H1 (cell line): ENCODE data around the gene CCDC138. TPM values are rescaled to one million over a fixed set of nuclear protein-coding genes. Genes with fewer than 3 reads are reported as not detected.

Experiments used
- CTCF ChIA-PET: fragments of 300-600 bp; sonication (Branson Sonifier 250); formaldehyde crosslinking; loops from one replicate; lab custom pipeline; 2021; ENCODE audit not compliant: partially characterized antibody; lab: Charles Lee
- POLR2A ChIA-PET: fragments of 300-600 bp; sonication (Branson Sonifier 250); formaldehyde crosslinking; loops from one replicate; lab custom pipeline; 2021; ENCODE audit warnings: inconsistent platforms; ENCODE audit not compliant: partially characterized antibody; lab: Charles Lee
- DNase-seq, 2 experiments: peaks; one replicate each; pipeline versions ENCODE4 v3.0.0 to v3.0.0-alpha.2; 2010 to 2022; ENCODE audit warnings: low spot score in 2 of 2, low read depth in 1 of 2, mixed read lengths in 1 of 2
- FAIRE-seq: peaks from 2 replicates; lab custom pipeline; 2011; peaks lifted over from hg19 to GRCh38; lab: Jason Lieb, UNC
- H2AFZ ChIP-seq: 2 replicates; pipeline ENCODE4 v1.8.1; 2012; ENCODE audit warnings: low read length, inconsistent platforms
- H2AK5ac ChIP-seq: 2 replicates; pipeline ENCODE4 v1.6.1; 2013; ENCODE audit warnings: low read depth, low read length
- H2BK120ac ChIP-seq: replicated peaks from 2 replicates; pipeline ENCODE3; 2013; ENCODE audit warnings: low read depth, low read length, inconsistent platforms
- H2BK12ac ChIP-seq: 2 replicates; pipeline ENCODE4 v1.6.1; 2013; ENCODE audit warnings: low read depth, low read length
- H2BK15ac ChIP-seq: 2 replicates; pipeline ENCODE4 v1.6.1; 2013; ENCODE audit warnings: low read length
- H2BK20ac ChIP-seq: 2 replicates; pipeline ENCODE4 v1.6.1; 2013; ENCODE audit warnings: low read length
- H2BK5ac ChIP-seq: 2 replicates; pipeline ENCODE4 v1.6.1; 2013; ENCODE audit warnings: low read depth, low read length
- H3K14ac ChIP-seq: 2 replicates; pipeline ENCODE4 v1.6.1; 2013; ENCODE audit warnings: inconsistent platforms; ENCODE audit not compliant: insufficient read length
- H3K18ac ChIP-seq: 2 replicates; pipeline ENCODE4 v1.6.1; 2013; ENCODE audit warnings: low read length; ENCODE audit errors: extremely low read depth
- H3K23ac ChIP-seq: 2 replicates; pipeline ENCODE4 v1.6.1; 2013; ENCODE audit warnings: inconsistent platforms; ENCODE audit not compliant: insufficient read length
- H3K23me2 ChIP-seq: 2 replicates; pipeline ENCODE4 v1.6.1; 2013; ENCODE audit warnings: low read depth, low read length
- H3K27ac ChIP-seq: 2 replicates; pipeline ENCODE4 v1.6.1; 2011; ENCODE audit warnings: low read depth, low read length, inconsistent platforms
- H3K27me3 ChIP-seq, 4 experiments: replicated peaks in 1 of 4; 1 replicate in 1 of 4; 2 replicates in 3 of 4; pipeline versions ENCODE4 v1.6.1 to v1.8.1; 2011 to 2013; ENCODE audit warnings: low read length in 3 of 4, mild to moderate bottlenecking in 3 of 4, inconsistent platforms in 2 of 4, mixed read lengths in 2 of 4, moderate library complexity in 1 of 4; ENCODE audit not compliant: control insufficient read depth in 3 of 4, insufficient read depth in 3 of 4; ENCODE audit errors: extremely low read depth in 1 of 4
- H3K36me3 ChIP-seq, 4 experiments: 2 replicates each; pipeline versions ENCODE4 v1.6.1 to v1.8.1; 2011 to 2013; ENCODE audit warnings: mild to moderate bottlenecking in 4 of 4, low read length in 3 of 4, moderate library complexity in 2 of 4, control low read depth in 1 of 4, inconsistent platforms in 1 of 4; ENCODE audit not compliant: insufficient read depth in 4 of 4, control insufficient read depth in 2 of 4
- H3K4ac ChIP-seq: replicated peaks from 2 replicates; pipeline ENCODE3; 2013; ENCODE audit warnings: low read length, low read depth, mixed read lengths, inconsistent platforms; ENCODE audit not compliant: insufficient read length
- H3K4me1 ChIP-seq, 4 experiments: replicated peaks in 1 of 4; 1 replicate in 1 of 4; 2 replicates in 3 of 4; pipeline versions ENCODE4 v1.6.1 to v1.8.1; 2011 to 2013; ENCODE audit warnings: low read length in 3 of 4, inconsistent platforms in 2 of 4, mixed read lengths in 1 of 4; ENCODE audit not compliant: insufficient read depth in 4 of 4, control insufficient read depth in 3 of 4
- H3K4me2 ChIP-seq, 2 experiments: 2 replicates each; pipeline versions ENCODE4 v1.6.1 to v1.8.1; 2011 to 2013; ENCODE audit warnings: low read depth in 2 of 2, low read length in 2 of 2, control low read depth in 1 of 2, inconsistent platforms in 1 of 2, mild to moderate bottlenecking in 1 of 2; ENCODE audit not compliant: insufficient read depth in 1 of 2
- H3K4me3 ChIP-seq, 4 experiments: fragments of 200-600, 300-600 bp in 1 of 4; sonication (generic), shearing (Covaris generic), sonication (Bioruptor Twin) in 1 of 4; 2 replicates each; pipeline versions ENCODE4 v1.5.1 to v1.8.1; 2011 to 2016; ENCODE audit warnings: low read length in 4 of 4, low read depth in 3 of 4, control low read depth in 2 of 4, inconsistent platforms in 2 of 4, mild to moderate bottlenecking in 2 of 4, mixed read lengths in 1 of 4, moderate library complexity in 1 of 4; ENCODE audit not compliant: insufficient read depth in 2 of 4; ENCODE audit errors: extremely low read depth in 1 of 4
- H3K56ac ChIP-seq: replicated peaks from 2 replicates; pipeline ENCODE3; 2013; ENCODE audit warnings: low read depth, mild to moderate bottlenecking, mixed read lengths, low read length, inconsistent platforms; ENCODE audit not compliant: insufficient read length
- H3K79me1 ChIP-seq: 2 replicates; pipeline ENCODE4 v1.6.1; 2013; ENCODE audit warnings: low read depth, low read length, control low read depth
- H3K79me2 ChIP-seq, 2 experiments: 2 replicates each; pipeline versions ENCODE4 v1.6.1 to v1.8.1; 2012 to 2013; ENCODE audit warnings: low read length in 2 of 2, mild to moderate bottlenecking in 2 of 2, inconsistent platforms in 1 of 2; ENCODE audit not compliant: insufficient read depth in 2 of 2, control insufficient read depth in 1 of 2
- H3K9ac ChIP-seq, 4 experiments: replicated peaks in 1 of 4; 1 replicate in 1 of 4; 2 replicates in 3 of 4; pipeline versions ENCODE4 v1.6.1 to v1.8.1; 2011 to 2013; ENCODE audit warnings: low read depth in 3 of 4, low read length in 3 of 4, control low read depth in 2 of 4, mild to moderate bottlenecking in 2 of 4, moderate library complexity in 2 of 4, inconsistent platforms in 1 of 4; ENCODE audit errors: extremely low read depth in 1 of 4
- H3K9me3 ChIP-seq, 2 experiments: 2 replicates each; pipeline versions ENCODE4 v1.6.1 to v1.8.1; 2012 to 2013; ENCODE audit warnings: mild to moderate bottlenecking in 2 of 2, moderate library complexity in 2 of 2, control low read depth in 1 of 2, inconsistent platforms in 1 of 2, low read depth in 1 of 2, low read length in 1 of 2, mixed read lengths in 1 of 2; ENCODE audit not compliant: insufficient read depth in 2 of 2
- H4K20me1 ChIP-seq, 2 experiments: replicated peaks in 1 of 2; 2 replicates each; pipeline versions ENCODE3 to v1.8.1; 2011 to 2013; ENCODE audit warnings: inconsistent platforms in 2 of 2, low read length in 2 of 2, mild to moderate bottlenecking in 1 of 2; ENCODE audit not compliant: insufficient read depth in 2 of 2, control insufficient read depth in 1 of 2
- H4K5ac ChIP-seq: 2 replicates; pipeline ENCODE4 v1.6.1; 2013; ENCODE audit warnings: low read length, low read depth, mixed read lengths, inconsistent platforms; ENCODE audit not compliant: insufficient read length
- H4K8ac ChIP-seq: 2 replicates; pipeline ENCODE4 v1.8.0; 2013; ENCODE audit warnings: mild to moderate bottlenecking, moderate library complexity, low read length, inconsistent platforms; ENCODE audit not compliant: insufficient read depth; ENCODE audit errors: extremely low read depth
- H4K91ac ChIP-seq: replicated peaks from 2 replicates; pipeline ENCODE3; 2013; ENCODE audit warnings: low read length, mixed read lengths, inconsistent platforms; ENCODE audit not compliant: insufficient read length
- BCL11A ChIP-seq, 2 experiments: IDR thresholded peaks; one replicate each; pipeline ENCODE4 v1.6.1; 2011; ENCODE audit warnings: low read depth in 2 of 2, low read length in 2 of 2, mild to moderate bottlenecking in 2 of 2
- CREB1 ChIP-seq: IDR thresholded peaks from 2 replicates; pipeline ENCODE4 v1.6.1; 2012; ENCODE audit warnings: inconsistent platforms
- EP300 ChIP-seq, 2 experiments: IDR thresholded peaks; 1 replicate in 1 of 2; 2 replicates in 1 of 2; pipeline ENCODE4 v1.6.1; 2011 to 2012; ENCODE audit warnings: low read depth in 2 of 2, low read length in 2 of 2, mild to moderate bottlenecking in 2 of 2, borderline replicate concordance in 1 of 2, inconsistent platforms in 1 of 2, moderate library complexity in 1 of 2
- JUND ChIP-seq: IDR thresholded peaks from 2 replicates; pipeline ENCODE4 v1.6.1; 2011; ENCODE audit warnings: mild to moderate bottlenecking, improper control_type of control experiment, low read length
- RBBP5 ChIP-seq: IDR thresholded peaks from 2 replicates; pipeline ENCODE4 v1.7.1; 2012; ENCODE audit warnings: low read depth, mild to moderate bottlenecking, inconsistent platforms, low read length, moderate library complexity, borderline replicate concordance
- RXRA ChIP-seq: IDR thresholded peaks from 2 replicates; pipeline ENCODE4 v1.6.1; 2011; ENCODE audit warnings: low read depth, mild to moderate bottlenecking, low read length, moderate library complexity; ENCODE audit not compliant: insufficient read depth
- SAP30 ChIP-seq: fragments of 300-600 bp; sonication (generic); IDR thresholded peaks from 2 replicates; pipeline ENCODE4 v1.7.1; 2012; ENCODE audit warnings: low read length, moderate library complexity, mild to moderate bottlenecking, inconsistent platforms; ENCODE audit not compliant: insufficient read depth, insufficient replicate concordance
- SP2 ChIP-seq: IDR thresholded peaks from 2 replicates; pipeline ENCODE4 v1.6.1; 2012; ENCODE audit warnings: mild to moderate bottlenecking, low read length, inconsistent platforms
- TCF12 ChIP-seq: IDR thresholded peaks from 2 replicates; pipeline ENCODE4 v1.6.1; 2011; ENCODE audit warnings: low read depth, mild to moderate bottlenecking, low read length
- TEAD4 ChIP-seq: IDR thresholded peaks from 2 replicates; pipeline ENCODE4 v1.6.1; 2012; ENCODE audit warnings: low read depth, low read length, inconsistent platforms, mixed read lengths
- YY1 ChIP-seq: IDR thresholded peaks from 2 replicates; pipeline ENCODE4 v1.6.1; 2011; ENCODE audit warnings: low read depth, mild to moderate bottlenecking, low read length
- WGBS, 2 experiments: shearing (Covaris generic) in 1 of 2; methylation state at CpG; one replicate each; pipeline versions ENCODE4 v1.1.6 to v1.1.7; 2013 to 2015; ENCODE audit warnings: low lambda C conversion rate in 2 of 2, mixed read lengths in 2 of 2, inconsistent platforms in 1 of 2, low coverage in 1 of 2, missing lambda C conversion rate in 1 of 2; ENCODE audit not compliant: insufficient replicate concordance in 2 of 2, insufficient coverage in 1 of 2, insufficient read length in 1 of 2; ENCODE audit errors: extremely low coverage in 1 of 2, missing lambda C conversion rate in 1 of 2; 5-methylcytosine and 5-hydroxymethylcytosine counted together
- polyA plus RNA-seq, 7 experiments: library from polyadenylated mRNA; depleted of rRNA in 3 of 7; stranded (reverse) in 5 of 7; unstranded in 2 of 7; fragments of >200 nt in 5 of 7; fragments of 200-250 nt in 2 of 7; gene quantifications; 1 replicate in 5 of 7; 2 replicates in 1 of 7; 4 replicates in 1 of 7; pipeline versions ENCODE4 v1.2.1 to v1.2.3, GENCODE V29; 2011 to 2013; ENCODE audit warnings: missing spikeins in 2 of 7, mixed read lengths in 2 of 7
- total RNA-seq: library from RNA; stranded (reverse); fragmentation: NEBNext Ultra II Directional; extraction: Animal tissue kit (Norgen Biotek cat#: 25700); gene quantifications from 2 replicates; pipeline ENCODE4 v1.2.1, GENCODE V29; 2021

CCDC138 gene
- total and polyA plus RNA-seq, 2 of the 8 experiments (the other 6 are each of a cell fraction or from before 2014, with no cell fraction given) = 8.3 to 29.8 TPM

DNA sequence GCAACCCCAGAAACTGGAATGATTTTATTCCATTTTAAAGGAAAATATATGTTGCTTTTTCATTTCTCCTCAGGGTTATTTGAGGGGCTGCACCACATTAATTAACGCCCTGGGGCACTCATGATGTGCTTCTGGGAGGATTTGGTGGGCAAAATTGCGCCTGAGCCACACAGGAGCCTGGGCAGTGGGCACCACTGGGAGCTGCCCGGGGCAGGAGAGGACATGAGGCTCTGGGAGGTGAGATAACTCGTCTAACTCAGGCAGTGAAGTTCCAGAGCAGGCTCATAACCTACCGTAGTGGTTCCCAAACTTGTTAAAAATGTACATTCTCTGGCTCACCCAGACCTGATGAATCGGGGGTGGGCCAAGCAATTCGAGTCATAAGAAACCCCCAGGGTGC, 134.1 kb downstream of the CCDC138 start:
- Histone ChIP-seq H3K23ac (no peak overlapping the region), H3K56ac (no peak overlapping the region), H3K27me3 (no peaks in the 10 kb centered on the region), H2BK120ac (no peak overlapping the region), H3K23me2 (no peaks in the 10 kb centered on the region), H3K9ac (no peak overlapping the region), H4K8ac (no peak overlapping the region), H3K36me3 (no peaks in the 10 kb centered on the region), H3K79me2 (no peaks in the 10 kb centered on the region), H3K27ac (no peak overlapping the region), H3K4ac (no peak overlapping the region), H4K20me1 (no peaks in the 10 kb centered on the region), H4K91ac (no peak overlapping the region), H3K14ac (no peak overlapping the region), H2AK5ac (no peak overlapping the region), H3K18ac (no peak overlapping the region), H2BK5ac (no peak overlapping the region), H2AFZ (no peak overlapping the region), H3K4me1 (no peaks in the 10 kb centered on the region), H2BK15ac (no peak overlapping the region), H4K5ac (no peak overlapping the region), H2BK20ac (no peak overlapping the region), H3K4me2 (no peak overlapping the region), H3K4me3 (no peak overlapping the region), H3K9me3 (no peaks in the 10 kb centered on the region), H3K79me1 (no peaks in the 10 kb centered on the region), H2BK12ac (no peak overlapping the region)
- ChIA-PET CTCF (no interaction called here), POLR2A (no interaction called here)
- DNase-seq = no peak
- TF ChIP-seq EP300 (IDR thresholded peaks at IDR 0.05; ENCODE audit: borderline replicate concordance in 1 of 2, low read depth in 2 of 2, low read length in 2 of 2) (no peak), CREB1 (no peak), TCF12 (no peak), SP2 (no peak), BCL11A (IDR thresholded peaks at IDR 0.05; ENCODE audit: low read depth in 2 of 2, low read length in 2 of 2) (no peak), RXRA (no peak), SAP30 (no peak), RBBP5 (no peak), JUND (no peak), TEAD4 (no peak), YY1 (no peak)
- 86% methylated on average over 7 of the region's 7 CpGs; no CpG with 5 or more reads in 1 of the 2 experiments for WGBS, 2 experiments
- no peak for FAIRE-seq
